SKM-1 (cell line): ENCODE data around the gene OGFOD3.
A peak's percentile ranks its signal among the peaks of the same experiment; 100 is the strongest.
"Not testable (repeated sequence)": the region's sequence is repeated elsewhere in the genome, so short reads cannot be mapped to it uniquely, and the experiment has no call there.

Experiments
- DNase-seq: peaks from one replicate; lab custom pipeline; 2025; ENCODE audit not compliant: unreplicated experiment; lab: John Stamatoyannopoulos, UW

The OGFOD3 gene

DNA sequence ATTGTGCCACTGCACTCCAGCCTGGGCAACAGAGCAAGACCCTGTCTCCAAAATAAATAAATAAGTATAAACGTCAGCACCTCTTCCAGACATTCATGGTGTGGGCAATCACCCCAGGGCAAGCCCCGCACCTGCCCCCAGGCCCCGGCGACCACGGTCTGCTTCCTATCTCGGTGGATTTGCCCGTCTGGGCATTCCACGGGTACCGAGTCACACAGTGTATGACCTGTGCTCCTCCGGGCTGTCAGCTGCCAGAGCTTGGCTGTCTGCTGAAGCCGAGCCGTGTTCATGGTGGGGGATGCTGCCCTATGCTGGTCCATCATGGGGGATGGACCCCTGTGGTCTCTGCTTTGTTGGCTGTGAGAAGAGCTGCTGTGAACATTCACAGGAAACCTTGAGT is 16.7 kb upstream of the OGFOD3 start:
- DNase-seq: no peak

DNA sequence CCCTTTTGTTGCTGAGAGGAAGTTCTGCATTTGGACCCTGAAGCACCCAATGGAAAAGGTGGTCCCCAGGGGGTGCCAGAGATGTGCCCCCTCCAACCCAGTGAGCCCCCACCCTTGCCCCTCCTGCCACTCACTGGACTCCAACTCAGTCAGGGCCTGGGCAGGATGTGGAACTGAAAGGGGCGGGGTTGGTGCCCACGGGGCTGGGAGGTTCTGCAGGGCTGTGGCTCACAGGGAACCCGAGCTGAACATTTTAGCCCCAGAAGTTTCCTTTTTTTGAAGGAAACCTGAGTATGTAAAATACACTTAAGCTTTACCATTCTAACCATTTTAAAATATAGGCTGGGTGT is 15.8 kb upstream of the OGFOD3 start:
- DNase-seq: no peak

DNA sequence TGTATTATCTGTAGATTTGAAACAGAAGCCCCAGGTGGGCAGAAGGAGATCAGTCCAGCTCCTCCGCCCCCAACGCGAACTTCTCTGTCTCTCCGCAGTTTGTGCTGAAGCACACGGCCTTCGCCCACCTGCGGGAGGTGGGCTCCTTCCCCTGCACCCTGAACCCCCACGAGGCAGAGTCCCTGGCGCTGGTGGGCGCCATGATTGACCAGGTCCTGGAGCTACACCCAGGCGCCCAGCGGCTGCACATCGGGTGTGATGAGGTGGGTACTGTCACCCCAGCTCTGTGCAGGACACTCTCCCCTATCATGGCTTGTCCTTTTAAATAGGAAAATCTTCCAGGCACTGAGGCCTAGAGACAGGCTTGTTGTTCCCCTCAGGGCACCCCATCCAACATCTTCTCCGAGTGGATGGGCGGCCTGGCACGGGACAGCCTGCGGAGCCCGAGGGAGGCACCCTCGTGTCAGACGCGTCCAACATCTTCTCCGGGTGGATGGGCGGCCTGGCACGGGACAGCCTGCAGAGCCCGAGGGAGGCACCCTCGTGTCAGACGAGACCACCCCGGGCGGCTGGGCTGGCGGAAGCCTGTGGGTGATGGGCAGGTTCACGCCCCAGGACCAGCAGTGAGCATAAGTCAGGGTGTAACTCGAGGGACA is 15.3 kb upstream of the OGFOD3 start:
- no peak for DNase-seq

DNA sequence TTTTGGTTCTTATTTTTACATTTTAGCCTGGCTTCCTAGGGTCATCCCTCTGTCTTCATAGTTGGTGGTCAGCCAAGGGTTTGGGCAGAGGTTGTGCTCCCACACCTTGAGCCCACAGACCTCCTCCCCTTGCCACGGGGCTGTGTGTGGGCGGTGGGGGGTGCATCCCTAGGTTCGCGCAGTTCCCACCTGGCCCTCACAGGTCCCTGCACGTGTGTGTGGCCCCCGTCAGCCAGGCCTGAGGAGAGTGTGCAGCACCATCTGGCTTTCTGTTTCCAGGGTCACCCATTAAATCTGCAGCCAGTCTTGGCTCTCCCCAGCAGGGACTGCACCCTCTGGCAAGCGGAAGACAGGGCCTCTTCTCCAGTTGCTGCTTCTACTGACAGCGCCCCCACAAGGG is 13.6 kb upstream of the OGFOD3 start:
- no peak for DNase-seq

DNA sequence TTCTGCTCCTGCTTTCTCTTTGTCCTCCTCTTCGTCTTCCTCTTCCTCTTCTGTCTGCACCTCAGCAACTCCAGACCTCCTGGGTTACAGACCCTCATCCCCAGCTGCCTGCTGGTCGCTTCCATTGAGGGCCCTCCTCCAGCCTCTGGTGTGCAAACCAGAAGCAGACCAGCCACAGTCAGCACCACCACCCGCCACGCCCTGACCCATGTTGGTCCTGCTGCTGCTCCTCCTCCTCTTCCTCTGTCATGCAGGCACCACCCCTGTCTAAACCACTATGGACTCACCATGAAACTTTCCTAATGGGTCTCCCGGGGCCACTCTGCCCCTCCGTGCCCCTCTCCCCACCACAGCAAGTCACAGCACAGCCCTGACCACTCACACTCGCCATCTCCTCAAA is 11.4 kb upstream of the OGFOD3 start:
- no peak for DNase-seq

DNA sequence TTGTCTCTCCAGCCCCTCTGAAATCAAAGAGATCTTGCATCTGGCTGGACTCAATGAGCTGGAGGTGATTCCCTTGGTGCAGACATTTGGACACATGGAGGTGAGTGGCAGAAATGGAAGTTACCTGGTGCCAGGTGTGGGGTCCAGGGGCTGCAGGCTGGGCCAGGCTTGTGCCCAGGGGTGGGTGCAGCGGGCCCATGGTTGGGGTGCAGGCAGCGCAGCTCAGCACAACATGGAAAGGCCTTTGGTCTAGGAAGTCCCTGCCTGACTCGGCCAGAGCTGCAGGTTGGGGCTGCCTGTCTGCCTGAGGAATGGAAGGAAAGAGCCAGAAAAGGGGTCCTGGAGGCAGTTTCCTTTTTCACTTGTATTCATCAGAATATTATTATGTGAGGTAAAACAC is 10.2 kb upstream of the OGFOD3 start:
- DNase-seq: no peak

DNA sequence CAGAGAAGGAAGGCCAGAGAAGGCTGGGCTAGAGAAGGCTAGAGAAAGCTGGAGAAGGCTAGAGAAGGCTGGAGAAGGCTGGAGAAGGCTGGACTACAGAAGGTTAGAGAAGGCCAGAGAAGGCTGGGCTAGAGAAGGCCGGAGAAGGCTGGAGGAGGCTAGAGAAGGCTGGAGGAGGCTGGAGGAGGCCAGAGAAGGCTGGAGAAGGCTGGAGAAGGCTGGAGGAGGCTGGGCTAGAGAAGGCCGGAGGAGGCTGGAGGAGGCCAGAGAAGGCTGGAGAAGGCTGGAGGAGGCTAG is 6.4 kb upstream of the OGFOD3 start:
- no peak for DNase-seq

DNA sequence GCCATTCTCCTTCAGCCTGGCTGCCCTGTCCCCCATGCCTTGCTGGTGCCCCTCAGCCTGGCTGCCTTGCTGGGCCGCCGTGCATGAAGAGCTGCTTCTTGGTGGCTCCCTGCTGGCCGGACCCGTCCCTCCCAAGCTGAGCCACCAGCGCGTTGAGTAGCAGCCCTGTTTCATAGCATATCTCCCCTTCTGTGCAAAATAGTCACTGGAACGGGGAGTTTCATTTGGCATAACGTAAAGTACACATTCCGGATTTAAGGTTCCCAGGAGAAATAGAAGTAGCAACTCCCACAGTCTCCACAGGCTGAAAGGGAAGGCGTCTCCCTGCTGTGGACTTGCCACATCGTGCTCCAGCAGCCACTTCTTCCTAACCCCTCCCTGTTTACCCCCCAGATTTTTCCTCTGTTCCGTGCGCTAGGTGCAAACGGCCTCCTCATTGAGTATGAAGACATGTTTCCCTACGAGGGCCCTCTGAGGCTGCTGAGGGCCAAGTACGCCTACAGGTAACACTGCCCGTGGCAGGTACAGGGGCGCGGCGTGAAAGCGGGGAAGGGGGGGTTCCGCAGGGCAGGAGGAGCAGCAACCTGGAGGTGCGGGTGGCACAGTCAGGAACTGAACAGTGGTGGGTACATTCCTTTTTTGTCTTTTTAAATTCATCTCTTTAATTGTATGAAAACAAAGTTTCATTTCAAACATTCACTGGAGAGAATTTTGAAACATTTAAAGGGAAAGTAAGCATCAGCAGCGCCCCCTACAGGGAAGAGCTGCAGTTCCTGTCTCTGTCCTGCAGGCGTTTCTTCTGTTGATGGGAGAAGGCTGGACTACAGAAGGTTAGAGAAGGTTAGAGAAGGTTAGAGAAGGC is 5.8 kb upstream of the OGFOD3 start:
- DNase-seq: peak; percentile 45

DNA sequence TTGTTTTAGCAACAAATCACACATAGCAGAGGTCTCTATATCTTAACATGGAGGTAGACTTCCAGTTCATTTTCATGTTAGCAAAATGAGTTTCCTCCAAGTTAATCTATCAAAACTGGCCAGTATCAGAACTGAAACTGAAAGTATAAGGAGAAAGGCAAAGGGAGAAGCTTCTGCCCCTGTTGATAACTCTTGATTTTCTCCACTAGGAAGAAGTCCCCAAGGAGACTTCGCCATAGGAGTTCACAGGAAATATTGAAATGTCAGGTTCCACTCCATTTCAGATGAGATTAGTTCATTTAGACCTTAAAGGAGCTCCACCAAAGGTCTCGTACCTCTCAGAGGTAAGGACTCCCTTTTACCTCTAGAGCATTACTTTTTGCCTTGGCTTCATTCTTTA is 1.2 kb upstream of the OGFOD3 start:
- DNase-seq: no peak

DNA sequence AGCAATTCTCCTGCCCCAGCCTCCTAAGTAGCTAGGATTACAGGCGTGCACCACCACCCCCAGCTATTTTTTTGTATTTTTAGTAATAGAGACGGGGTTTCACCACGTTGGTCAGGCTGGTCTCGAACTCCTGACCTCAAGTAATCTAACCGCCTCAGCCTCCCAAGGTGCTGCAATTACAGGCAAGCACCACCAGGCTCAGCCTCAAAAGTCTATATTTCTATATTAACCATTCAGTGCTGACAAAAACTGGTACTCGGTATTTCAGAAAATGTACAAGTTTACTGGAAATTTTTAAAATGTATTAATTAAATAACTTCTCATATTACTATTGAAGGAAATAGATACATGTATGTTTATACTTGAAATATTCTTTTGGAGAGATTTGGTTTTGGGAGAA is 1.6 kb downstream of the OGFOD3 start:
- DNase-seq: no peak

DNA sequence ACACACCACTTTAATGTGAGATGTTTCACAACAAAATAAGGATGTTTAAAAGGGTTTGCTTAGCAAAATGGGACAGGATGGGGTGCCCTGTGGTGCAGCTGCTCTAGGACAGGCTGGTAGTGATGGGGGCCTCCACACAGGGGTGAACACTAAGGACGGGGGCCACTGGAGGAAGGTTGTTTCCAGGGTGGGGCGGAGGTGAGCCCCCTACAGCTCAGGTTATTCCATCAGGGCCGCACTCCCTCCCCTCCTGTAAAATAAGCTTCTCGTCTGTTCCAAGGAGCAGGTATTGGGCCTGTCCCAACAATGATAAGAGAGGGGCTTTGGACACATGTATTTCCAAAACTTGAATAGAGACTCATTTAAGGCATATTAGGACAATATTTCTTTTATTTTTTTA is 2.1 kb downstream of the OGFOD3 start:
- no peak for DNase-seq

DNA sequence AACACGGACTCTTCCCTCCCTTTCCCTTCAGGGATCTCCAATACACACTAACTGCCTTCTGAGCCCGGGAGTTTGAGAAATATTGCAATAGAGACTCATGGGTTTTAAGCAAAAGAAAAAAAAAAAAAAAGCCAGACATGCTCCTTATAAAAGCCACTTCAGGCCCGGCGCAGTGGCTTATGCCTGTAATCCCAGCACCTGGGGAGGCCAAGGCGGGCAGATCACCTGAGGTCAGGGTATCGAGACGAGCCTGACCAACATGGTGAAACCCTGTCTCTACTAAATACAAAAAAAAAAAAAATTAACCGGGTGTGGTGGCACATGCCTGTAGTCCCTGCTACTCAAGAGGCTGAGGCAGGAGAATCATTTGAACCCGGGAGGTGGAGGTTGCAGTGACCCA is 2.6 kb downstream of the OGFOD3 start:
- no peak for DNase-seq

DNA sequence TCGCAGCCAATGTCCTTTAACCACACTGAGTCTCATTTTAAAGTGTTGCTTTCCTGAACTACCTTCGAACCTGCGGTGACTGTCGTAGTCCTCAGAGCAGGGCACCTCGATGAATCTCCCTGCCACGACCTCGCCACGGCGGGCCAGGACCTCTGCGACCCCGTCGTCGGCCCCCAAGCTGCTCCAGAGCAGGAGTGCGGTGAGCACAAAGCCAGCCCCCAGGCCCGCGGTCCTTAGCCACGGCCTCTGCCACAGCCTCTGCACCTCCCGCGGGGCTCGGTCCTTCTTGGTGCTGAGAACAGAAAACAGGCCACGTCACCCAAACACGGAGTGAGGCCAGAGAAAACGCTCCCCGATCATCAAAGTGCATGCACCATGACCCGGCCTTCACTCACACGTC is 3.0 kb downstream of the OGFOD3 start:
- DNase-seq: no peak

DNA sequence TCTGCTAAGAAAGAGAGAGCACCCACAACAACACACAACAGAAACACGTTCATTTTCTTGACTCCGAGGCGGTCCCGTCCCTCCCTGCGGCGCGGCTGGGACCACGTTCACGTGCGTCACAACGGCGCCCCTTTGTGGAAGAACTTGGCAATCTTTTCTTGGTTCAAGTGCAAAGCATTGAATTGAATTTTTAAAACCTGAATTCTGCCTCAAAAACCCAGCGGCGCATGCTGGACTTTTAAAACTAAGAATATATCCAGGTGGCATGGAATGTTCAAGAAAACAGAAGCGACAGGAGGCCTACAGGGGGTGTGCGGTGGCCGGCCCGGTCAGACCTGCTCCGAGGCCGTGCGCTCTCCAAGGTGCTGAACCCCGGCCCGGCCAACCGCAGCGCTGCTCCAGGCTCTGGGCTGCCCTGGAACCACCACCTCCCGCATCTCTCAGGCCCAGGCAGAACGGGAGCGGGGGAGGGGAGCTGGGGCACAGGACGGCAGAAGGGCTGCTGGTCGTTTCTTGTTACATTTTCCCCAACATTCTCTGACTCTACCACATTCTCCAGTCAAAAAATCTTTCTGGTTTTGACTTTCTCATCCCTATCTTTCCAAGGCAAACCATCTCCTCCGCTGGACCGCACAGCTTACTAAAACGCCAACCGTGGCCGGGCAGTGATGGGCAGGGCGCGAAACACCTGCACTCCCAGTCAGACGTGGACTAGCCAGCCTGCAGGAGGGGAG is 3.7 kb downstream of the OGFOD3 start:
- DNase-seq: no peak

DNA sequence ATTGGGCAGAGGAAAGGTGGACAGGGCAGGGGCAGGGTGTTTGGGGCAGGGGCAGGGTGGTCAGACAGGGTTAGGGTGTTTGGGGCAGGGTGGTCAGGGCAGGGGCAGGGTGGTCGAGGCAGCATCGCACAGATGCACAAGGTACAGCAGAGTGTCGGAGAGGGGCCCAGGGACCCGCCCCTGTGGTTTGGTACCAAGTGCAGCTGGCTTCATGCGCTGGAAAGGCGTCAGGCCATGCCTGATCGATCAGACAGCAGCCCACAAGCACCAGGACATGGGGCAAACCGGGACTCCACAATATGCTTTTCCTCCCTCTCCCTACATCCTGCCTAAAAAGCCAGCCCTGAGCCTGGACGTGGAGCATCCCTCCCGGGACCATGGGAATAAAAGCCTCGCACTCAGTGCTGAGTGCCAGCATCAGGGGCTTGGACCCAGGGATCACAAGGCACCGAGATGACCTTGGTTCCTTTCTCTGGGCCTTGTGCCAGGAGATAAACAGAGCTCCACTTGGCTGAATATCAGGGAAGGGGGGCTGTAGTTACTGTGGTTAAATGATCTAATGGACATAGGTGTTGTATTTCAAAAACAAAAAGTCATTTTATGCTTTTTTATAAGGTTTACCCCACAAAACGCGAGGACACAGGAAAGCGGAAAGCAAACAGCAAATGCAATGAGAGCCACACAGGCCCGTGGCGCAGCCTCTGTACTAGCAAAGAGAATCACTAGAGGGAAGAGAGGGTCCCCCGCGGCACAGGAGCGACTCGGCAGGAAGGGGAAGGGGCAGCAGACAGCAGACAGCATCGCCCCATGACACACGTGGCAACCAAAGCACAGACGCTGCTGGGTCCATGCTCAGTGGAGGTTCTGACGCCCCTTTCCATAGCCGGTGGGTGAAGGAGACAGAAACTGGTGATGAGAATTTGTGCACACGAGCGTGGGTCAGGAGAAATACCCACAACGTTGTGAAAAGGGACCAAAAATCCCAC is 5.6 kb downstream of the OGFOD3 start:
- DNase-seq: no peak

DNA sequence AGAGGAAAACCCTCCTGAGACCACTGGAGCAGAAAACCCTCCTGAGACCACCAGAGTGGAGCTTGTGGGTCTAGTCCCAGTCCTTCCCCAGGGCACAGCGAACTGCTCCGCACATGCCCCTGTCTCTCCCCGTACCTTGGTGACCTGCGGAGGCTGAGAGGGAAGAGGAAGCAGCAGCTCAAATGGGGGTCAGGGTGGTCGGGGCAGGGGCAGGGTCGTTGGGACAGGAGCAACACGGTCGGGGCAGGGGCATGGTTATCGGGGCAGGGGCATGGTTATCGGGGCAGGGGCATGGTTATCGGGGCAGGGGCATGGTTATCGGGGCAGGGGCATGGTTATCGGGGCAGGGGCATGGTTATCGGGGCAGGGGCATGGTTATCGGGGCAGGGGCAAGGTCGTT is 6.3 kb downstream of the OGFOD3 start:
- not testable (repeated sequence) for DNase-seq

DNA sequence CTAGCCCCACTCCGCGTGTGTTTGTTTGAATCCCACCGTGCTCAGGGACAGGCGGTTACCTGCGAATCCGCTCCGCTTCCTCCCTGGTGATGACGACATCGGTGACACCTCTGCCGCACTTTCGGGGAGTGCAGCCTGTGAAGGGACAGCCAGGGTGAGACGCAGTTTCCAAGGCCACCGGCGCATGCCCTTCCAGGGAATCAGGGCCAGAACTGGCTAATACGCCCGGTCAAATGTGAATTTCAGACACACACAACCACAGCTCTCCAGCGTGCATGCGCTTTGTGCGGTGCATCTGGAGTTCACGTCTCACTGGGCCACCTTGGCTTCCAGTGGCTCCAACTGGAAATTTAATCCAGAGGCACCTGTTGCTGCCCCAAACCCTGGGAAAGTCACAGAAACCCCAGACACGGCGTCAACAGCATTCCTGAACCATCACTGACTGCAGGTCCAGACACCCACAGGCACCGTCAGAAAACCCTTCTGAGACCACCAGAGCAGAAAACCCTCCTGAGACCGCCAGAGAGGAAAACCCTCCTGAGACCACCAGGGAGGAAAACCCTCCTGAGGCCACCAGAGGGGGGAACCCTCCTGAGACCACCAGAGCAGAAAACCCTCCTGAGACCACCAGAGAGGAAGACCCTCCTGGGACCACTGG is 6.9 kb downstream of the OGFOD3 start:
- no peak for DNase-seq

DNA sequence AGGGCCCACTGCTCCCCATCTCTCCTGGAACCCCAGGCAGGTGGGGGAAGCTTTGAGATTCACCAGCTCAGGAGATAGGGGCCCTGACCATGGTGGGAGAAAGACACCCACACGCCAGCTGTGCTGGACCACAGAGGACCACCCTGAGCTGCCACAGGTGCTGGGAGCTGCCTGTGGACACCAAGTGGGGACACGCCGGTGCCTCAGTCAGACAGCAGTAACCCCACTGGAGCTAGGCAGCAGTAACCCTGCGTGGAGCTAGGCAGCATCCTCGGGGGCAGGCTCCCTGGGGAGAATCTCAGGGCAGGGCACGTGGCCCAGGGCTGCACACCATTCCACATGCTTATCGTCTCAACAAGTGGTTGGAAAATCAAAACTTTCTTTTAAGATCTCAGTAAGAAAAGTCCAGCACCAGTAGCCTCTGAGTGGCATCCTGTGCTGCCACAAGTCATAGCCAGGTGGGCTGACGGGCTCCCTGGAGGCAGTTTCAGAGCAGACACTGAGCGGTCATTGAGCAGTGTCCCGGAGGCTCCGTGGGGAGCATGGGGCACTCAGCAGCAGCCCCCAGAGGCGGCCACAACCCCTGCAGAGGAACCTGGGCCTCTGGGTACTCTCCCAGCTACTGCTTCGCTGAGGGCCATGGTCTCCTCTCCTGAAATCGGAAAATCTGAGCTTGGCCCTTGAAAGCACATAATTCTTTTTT is 8.2 kb downstream of the OGFOD3 start:
- no peak for DNase-seq

DNA sequence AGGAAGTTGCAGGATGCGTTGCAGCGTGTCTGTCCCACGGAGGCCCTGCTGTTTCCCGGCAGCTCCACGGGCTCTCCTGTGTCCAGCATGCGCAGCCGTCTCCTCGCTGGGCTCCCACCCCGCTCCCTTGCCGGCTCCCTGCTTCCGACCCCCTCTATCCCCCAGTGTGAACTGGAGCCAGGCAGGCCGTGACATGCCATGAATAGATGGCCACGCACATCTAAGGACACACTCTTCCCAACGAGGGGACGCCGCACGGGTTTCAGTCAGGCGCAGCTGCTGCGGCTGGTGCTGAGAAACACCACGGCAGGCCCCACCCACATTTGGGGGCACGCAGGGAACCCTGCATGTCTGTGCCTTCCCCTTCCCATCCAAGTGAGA is 9.5 kb downstream of the OGFOD3 start:
- DNase-seq: no peak

DNA sequence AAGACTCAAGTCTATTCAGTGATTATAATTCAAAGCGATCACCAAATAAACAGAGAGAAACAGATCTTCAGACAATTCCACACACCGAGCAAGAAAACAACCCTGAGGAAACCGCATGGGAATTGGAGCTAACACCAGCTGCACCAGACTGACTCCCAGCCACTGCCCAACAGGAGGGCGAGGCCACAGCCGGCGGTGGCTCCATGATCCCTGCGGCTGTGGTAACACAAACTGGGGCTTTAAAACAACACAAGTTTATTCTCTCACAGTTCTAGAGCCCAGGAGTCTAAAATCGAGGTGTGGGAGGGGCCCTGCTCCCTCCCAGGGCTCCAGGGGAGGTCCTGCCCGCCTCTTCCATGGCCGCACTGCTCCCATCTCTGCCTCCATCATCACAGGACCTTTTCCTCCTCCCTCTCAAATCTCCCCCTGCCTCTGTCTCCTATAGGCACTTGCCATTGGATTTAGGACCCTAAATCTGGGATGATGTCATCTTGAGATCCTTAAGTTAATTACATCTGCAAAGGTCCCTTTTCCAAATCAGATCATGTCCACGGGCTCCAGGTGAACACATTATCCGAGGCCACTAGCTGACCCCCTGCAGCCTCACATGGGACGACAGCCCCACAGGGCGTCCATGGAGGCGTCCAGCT is 10.0 kb downstream of the OGFOD3 start:
- no peak for DNase-seq
